ENCODE data around the gene ALPK3. TPM values are rescaled to one million over a fixed set of nuclear protein-coding genes. Genes with fewer than 3 reads are reported as not detected.

The ALPK3 gene
- total RNA-seq, 2 donors from 2014 or later = 7.8 to 15.8 TPM

DNA sequence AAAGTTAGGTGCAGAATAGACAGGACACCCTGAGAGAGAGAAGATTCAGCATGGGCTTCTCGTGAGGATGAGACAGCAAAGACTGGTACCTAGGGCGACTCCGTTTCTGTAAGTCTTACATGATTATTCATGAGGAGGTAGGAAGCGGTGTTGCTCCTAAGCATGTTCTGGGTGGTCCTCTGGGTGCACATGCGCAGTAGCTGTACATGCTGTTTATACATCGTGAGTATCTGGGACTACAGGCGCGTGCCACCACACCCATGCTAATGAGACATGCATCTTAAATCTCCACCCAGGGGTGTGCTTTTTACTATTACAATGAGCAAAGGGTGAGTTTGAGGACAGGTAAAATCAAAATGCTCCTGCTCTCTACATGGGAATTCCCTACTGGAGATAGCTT, 12.3 kb downstream of the ALPK3 start:
- DNase-seq (no peak), ATAC-seq (no peak)
- peaks cover 30% of the 10 kb centered on the region for H3K4me1 ChIP-seq
- 95% methylated on average over 8 of the region's 8 CpGs for WGBS, 2 donors
- no peaks in the 10 kb centered on the region for H3K36me3 ChIP-seq (replicated peaks in 1 of 2; ENCODE audit: insufficient read depth in 1 of 2, low read depth in 2 of 2)
- no peaks in the 10 kb centered on the region for H3K27me3 ChIP-seq
- H3K9me3 ChIP-seq = no peaks in the 10 kb centered on the region
- peak overlapping the region in 1 of 4 donors; percentile 4 for H3K27ac ChIP-seq
- no peak overlapping the region for H3K4me3 ChIP-seq
- intact Hi-C loops (cut with DNase I) = no loop called here
- TF ChIP-seq, protein P1, sequence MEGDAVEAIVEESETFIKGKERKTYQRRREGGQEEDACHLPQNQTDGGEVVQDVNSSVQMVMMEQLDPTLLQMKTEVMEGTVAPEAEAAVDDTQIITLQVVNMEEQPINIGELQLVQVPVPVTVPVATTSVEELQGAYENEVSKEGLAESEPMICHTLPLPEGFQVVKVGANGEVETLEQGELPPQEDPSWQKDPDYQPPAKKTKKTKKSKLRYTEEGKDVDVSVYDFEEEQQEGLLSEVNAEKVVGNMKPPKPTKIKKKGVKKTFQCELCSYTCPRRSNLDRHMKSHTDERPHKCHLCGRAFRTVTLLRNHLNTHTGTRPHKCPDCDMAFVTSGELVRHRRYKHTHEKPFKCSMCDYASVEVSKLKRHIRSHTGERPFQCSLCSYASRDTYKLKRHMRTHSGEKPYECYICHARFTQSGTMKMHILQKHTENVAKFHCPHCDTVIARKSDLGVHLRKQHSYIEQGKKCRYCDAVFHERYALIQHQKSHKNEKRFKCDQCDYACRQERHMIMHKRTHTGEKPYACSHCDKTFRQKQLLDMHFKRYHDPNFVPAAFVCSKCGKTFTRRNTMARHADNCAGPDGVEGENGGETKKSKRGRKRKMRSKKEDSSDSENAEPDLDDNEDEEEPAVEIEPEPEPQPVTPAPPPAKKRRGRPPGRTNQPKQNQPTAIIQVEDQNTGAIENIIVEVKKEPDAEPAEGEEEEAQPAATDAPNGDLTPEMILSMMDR (IDR thresholded peaks at IDR 0.05) = no peak
- no peak for TF ChIP-seq POLR2A (IDR thresholded peaks at IDR 0.05)

DNA sequence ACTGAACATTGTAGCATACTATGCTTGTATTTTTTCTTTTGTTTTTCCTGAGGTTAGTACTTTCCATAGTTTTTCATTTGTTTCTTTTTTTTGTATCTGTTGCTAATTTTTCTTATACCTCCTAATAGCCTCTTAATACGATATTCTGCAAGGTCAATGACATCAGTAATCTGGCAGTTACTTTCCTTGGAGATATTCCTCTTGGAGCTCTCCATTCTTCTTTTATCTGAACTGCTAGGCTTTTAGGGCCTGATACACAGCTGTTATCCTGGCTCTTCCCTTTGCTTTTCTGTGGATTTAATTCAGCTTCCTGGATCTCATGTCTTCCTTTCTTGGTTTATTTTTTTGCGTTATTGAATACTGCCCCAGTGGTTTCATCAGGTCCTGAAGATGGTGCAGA, 12.9 kb downstream of the ALPK3 start:
- ATAC-seq (no peak), DNase-seq (no peak)
- Histone ChIP-seq H3K9me3 (no peaks in the 10 kb centered on the region), H3K4me1 (peaks cover 30% of the 10 kb centered on the region), H3K4me3 (no peak overlapping the region), H3K36me3 (replicated peaks in 1 of 2; ENCODE audit: insufficient read depth in 1 of 2, low read depth in 2 of 2) (no peaks in the 10 kb centered on the region), H3K27ac (peak overlapping the region in 1 of 4 donors; percentile 4), H3K27me3 (no peaks in the 10 kb centered on the region)
- WGBS, 2 donors = 66 to 73% methylated on average over 2 of the region's 2 CpGs
- intact Hi-C loops (cut with DNase I) = no loop called here
- TF ChIP-seq, protein P1 (IDR thresholded peaks at IDR 0.05) = no peak
- no peak for TF ChIP-seq POLR2A (IDR thresholded peaks at IDR 0.05)

DNA sequence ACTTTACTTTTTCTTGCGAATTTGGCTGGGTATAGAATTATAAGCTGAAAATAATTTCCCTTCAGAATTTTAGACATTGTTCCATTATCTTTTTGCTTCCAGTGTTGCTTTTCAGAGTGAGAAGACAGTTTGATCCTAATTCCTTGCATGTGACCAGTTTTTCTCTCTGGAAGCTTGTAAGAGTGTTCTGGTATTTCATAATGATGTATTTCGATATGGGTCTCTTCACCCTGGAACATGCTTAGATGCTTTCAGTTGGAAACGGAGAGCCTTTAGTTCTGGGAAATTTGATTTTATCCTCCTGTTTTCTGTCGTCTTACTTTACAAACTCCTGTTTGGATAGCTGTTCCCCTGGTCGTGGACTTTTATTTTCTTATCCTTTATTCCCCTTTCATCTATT, 13.9 kb downstream of the ALPK3 start:
- TF ChIP-seq POLR2A (IDR thresholded peaks at IDR 0.05) = no peak
- TF ChIP-seq, protein P1 (IDR thresholded peaks at IDR 0.05) = no peak
- Histone ChIP-seq H3K27me3 (no peaks in the 10 kb centered on the region), H3K36me3 (replicated peaks in 1 of 2; ENCODE audit: insufficient read depth in 1 of 2, low read depth in 2 of 2) (no peaks in the 10 kb centered on the region), H3K9me3 (no peaks in the 10 kb centered on the region), H3K27ac (no peak overlapping the region), H3K4me3 (no peak overlapping the region), H3K4me1 (peaks cover 30% of the 10 kb centered on the region)
- WGBS, 2 donors = 71 to 74% methylated on average over 5 of the region's 5 CpGs
- intact Hi-C loops (cut with DNase I) = no loop called here
- ATAC-seq (no peak), DNase-seq (no peak)

DNA sequence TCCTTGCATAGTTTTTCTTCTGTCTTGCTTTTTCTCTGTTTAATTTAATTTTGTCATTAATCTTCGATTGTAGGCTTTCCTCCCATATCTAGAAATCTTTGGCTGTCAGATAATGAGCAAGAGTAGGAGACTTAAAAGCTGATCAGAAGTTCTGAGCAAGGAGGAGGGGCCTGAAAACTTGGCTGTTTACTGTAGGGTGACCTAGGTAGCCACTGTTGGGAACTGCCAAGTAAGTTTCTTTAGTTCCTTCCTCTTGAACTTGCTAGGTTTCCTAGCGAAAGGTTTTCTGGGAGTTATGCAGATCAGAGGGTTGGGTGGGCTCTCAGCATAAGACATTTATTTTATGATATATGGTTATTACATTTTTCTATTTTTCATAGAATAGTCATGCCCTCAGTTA, 14.5 kb downstream of the ALPK3 start:
- Histone ChIP-seq H3K27me3 (no peaks in the 10 kb centered on the region), H3K27ac (no peak overlapping the region), H3K9me3 (no peaks in the 10 kb centered on the region), H3K36me3 (replicated peaks in 1 of 2; ENCODE audit: insufficient read depth in 1 of 2, low read depth in 2 of 2) (no peaks in the 10 kb centered on the region), H3K4me3 (no peak overlapping the region), H3K4me1 (peaks cover 24% of the 10 kb centered on the region)
- DNase-seq = peak in 2 of 4 donors; percentile 35 to 37
- peak; percentile 48 for ATAC-seq
- intact Hi-C loops (cut with DNase I) = no loop called here
- WGBS, 2 donors = 39 to 47% methylated on average over 2 of the region's 2 CpGs
- TF ChIP-seq, protein P1 (IDR thresholded peaks at IDR 0.05) = no peak
- TF ChIP-seq POLR2A (IDR thresholded peaks at IDR 0.05) = no peak

DNA sequence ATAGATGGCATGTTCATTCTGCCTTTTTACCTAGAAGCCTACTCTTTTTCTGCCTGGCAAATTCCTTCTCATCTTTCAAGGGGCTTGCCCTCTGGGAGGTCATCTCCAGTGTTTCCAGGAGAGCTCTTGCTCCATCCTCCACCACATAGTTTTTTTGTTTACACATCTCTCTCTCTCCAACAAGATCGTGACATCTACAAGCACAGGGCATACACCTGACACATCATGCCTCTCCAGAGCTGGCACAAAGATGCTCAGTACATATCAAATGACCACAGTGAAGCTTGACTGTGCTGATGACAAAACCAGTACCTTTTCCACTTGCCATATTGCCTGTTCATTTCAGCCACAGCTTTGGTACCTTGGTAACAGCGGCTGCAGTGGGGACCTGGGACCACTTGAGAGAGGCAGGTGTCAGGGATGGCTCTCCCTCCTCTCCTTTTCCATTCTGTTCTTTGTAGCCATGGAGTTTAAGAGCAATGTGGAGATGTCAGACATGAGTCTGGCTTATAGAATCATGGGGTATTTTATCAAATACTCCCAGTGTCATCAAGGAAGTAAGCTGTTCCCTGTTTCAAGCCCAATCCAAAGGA, 15.4 kb downstream of the ALPK3 start:
- Histone ChIP-seq H3K36me3 (replicated peaks in 1 of 2; ENCODE audit: insufficient read depth in 1 of 2, low read depth in 2 of 2) (no peaks in the 10 kb centered on the region), H3K4me3 (no peak overlapping the region), H3K9me3 (no peaks in the 10 kb centered on the region), H3K27ac (no peak overlapping the region), H3K4me1 (peaks cover 22% of the 10 kb centered on the region), H3K27me3 (no peaks in the 10 kb centered on the region)
- intact Hi-C loops (cut with DNase I) = no loop called here
- no peak for ATAC-seq
- 75 to 79% methylated on average over 2 of the region's 2 CpGs for WGBS, 2 donors
- no peak for DNase-seq
- TF ChIP-seq, protein P1 (IDR thresholded peaks at IDR 0.05) = no peak
- TF ChIP-seq POLR2A (IDR thresholded peaks at IDR 0.05) = no peak
